ENCODE data around the gene ALDOC.

The ALDOC gene

GRCh38 chr17:28530250-28530649, 46.4 kb downstream of the ALDOC start:
- no peaks in the 10 kb centered on the region for H3K36me3 ChIP-seq (ENCODE audit: insufficient read depth, insufficient read length, low read length)
- DNase-seq (ENCODE audit: low read depth, low spot score): no peak
- peaks cover under 1% of the 10 kb centered on the region for H3K4me1 ChIP-seq (ENCODE audit: insufficient read depth, insufficient read length)
- no peak overlapping the region for H3K9ac ChIP-seq (ENCODE audit: insufficient read length, low read depth)
- H3K27me3 ChIP-seq (ENCODE audit: insufficient read depth, insufficient read length): no peaks in the 10 kb centered on the region
- H3K4me3 ChIP-seq (ENCODE audit: insufficient read length, low read depth): no peak overlapping the region
- TF ChIP-seq YY1 (IDR thresholded peaks at IDR 0.05; ENCODE audit: insufficient read depth, insufficient read length) (no peak), ZNF274 (IDR thresholded peaks at IDR 0.05; ENCODE audit: low read depth, low read length) (no peak), SUZ12 (IDR thresholded peaks at IDR 0.05; ENCODE audit: extremely low read depth, insufficient read depth, insufficient read length) (no peak)
- no peaks in the 10 kb centered on the region for H3K9me3 ChIP-seq (ENCODE audit: insufficient read depth, low read length)

GRCh38 chr17:28529013-28529400, 47.7 kb downstream of the ALDOC start:
- Histone ChIP-seq H3K36me3 (ENCODE audit: insufficient read depth, insufficient read length, low read length) (no peaks in the 10 kb centered on the region), H3K4me1 (ENCODE audit: insufficient read depth, insufficient read length) (peaks cover 8% of the 10 kb centered on the region), H3K27me3 (ENCODE audit: insufficient read depth, insufficient read length) (no peaks in the 10 kb centered on the region), H3K9me3 (ENCODE audit: insufficient read depth, low read length) (no peaks in the 10 kb centered on the region), H3K4me3 (ENCODE audit: insufficient read length, low read depth) (no peak overlapping the region), H3K9ac (ENCODE audit: insufficient read length, low read depth) (no peak overlapping the region)
- TF ChIP-seq SUZ12 (IDR thresholded peaks at IDR 0.05; ENCODE audit: extremely low read depth, insufficient read depth, insufficient read length) (no peak), YY1 (IDR thresholded peaks at IDR 0.05; ENCODE audit: insufficient read depth, insufficient read length) (no peak), ZNF274 (IDR thresholded peaks at IDR 0.05; ENCODE audit: low read depth, low read length) (no peak)
- no peak for DNase-seq (ENCODE audit: low read depth, low spot score)

- Histone ChIP-seq H3K4me1 (ENCODE audit: insufficient read depth, insufficient read length) (peaks cover 10% of the 10 kb centered on the region), H3K9ac (ENCODE audit: insufficient read length, low read depth) (no peak overlapping the region), H3K9me3 (ENCODE audit: insufficient read depth, low read length) (no peaks in the 10 kb centered on the region), H3K4me3 (ENCODE audit: insufficient read length, low read depth) (no peak overlapping the region), H3K27me3 (ENCODE audit: insufficient read depth, insufficient read length) (no peaks in the 10 kb centered on the region), H3K36me3 (ENCODE audit: insufficient read depth, insufficient read length, low read length) (no peaks in the 10 kb centered on the region)
- no peak for DNase-seq (ENCODE audit: low read depth, low spot score)
- TF ChIP-seq SUZ12 (IDR thresholded peaks at IDR 0.05; ENCODE audit: extremely low read depth, insufficient read depth, insufficient read length) (no peak), ZNF274 (IDR thresholded peaks at IDR 0.05; ENCODE audit: low read depth, low read length) (no peak), YY1 (IDR thresholded peaks at IDR 0.05; ENCODE audit: insufficient read depth, insufficient read length) (no peak)
Measured at GRCh38 chr17:28528327-28529012, 48.2 kb downstream of the ALDOC start.

GRCh38 chr17:28527859-28528258, 48.8 kb downstream of the ALDOC start:
- Histone ChIP-seq H3K27me3 (ENCODE audit: insufficient read depth, insufficient read length) (no peaks in the 10 kb centered on the region), H3K9ac (ENCODE audit: insufficient read length, low read depth) (no peak overlapping the region), H3K9me3 (ENCODE audit: insufficient read depth, low read length) (no peaks in the 10 kb centered on the region), H3K4me3 (ENCODE audit: insufficient read length, low read depth) (no peak overlapping the region), H3K4me1 (ENCODE audit: insufficient read depth, insufficient read length) (peaks cover 10% of the 10 kb centered on the region), H3K36me3 (ENCODE audit: insufficient read depth, insufficient read length, low read length) (no peaks in the 10 kb centered on the region)
- TF ChIP-seq YY1 (IDR thresholded peaks at IDR 0.05; ENCODE audit: insufficient read depth, insufficient read length) (no peak), ZNF274 (IDR thresholded peaks at IDR 0.05; ENCODE audit: low read depth, low read length) (no peak), SUZ12 (IDR thresholded peaks at IDR 0.05; ENCODE audit: extremely low read depth, insufficient read depth, insufficient read length) (no peak)
- no peak for DNase-seq (ENCODE audit: low read depth, low spot score)

GRCh38 chr17:28527181-28527681, 49.5 kb downstream of the ALDOC start:
- peaks cover 10% of the 10 kb centered on the region for H3K4me1 ChIP-seq (ENCODE audit: insufficient read depth, insufficient read length)
- TF ChIP-seq ZNF274 (IDR thresholded peaks at IDR 0.05; ENCODE audit: low read depth, low read length) (no peak), YY1 (IDR thresholded peaks at IDR 0.05; ENCODE audit: insufficient read depth, insufficient read length) (no peak), SUZ12 (IDR thresholded peaks at IDR 0.05; ENCODE audit: extremely low read depth, insufficient read depth, insufficient read length) (no peak)
- no peaks in the 10 kb centered on the region for H3K9me3 ChIP-seq (ENCODE audit: insufficient read depth, low read length)
- no peak for DNase-seq (ENCODE audit: low read depth, low spot score)
- no peaks in the 10 kb centered on the region for H3K27me3 ChIP-seq (ENCODE audit: insufficient read depth, insufficient read length)
- no peaks in the 10 kb centered on the region for H3K36me3 ChIP-seq (ENCODE audit: insufficient read depth, insufficient read length, low read length)
- H3K4me3 ChIP-seq (ENCODE audit: insufficient read length, low read depth): no peak overlapping the region
- H3K9ac ChIP-seq (ENCODE audit: insufficient read length, low read depth): no peak overlapping the region

- no peaks in the 10 kb centered on the region for H3K36me3 ChIP-seq (ENCODE audit: insufficient read depth, insufficient read length, low read length)
- DNase-seq (ENCODE audit: low read depth, low spot score): no peak
- no peaks in the 10 kb centered on the region for H3K27me3 ChIP-seq (ENCODE audit: insufficient read depth, insufficient read length)
- TF ChIP-seq YY1 (IDR thresholded peaks at IDR 0.05; ENCODE audit: insufficient read depth, insufficient read length) (no peak), SUZ12 (IDR thresholded peaks at IDR 0.05; ENCODE audit: extremely low read depth, insufficient read depth, insufficient read length) (no peak)
- no peaks in the 10 kb centered on the region for H3K9me3 ChIP-seq (ENCODE audit: insufficient read depth, low read length)
- peaks cover 13% of the 10 kb centered on the region for H3K4me1 ChIP-seq (ENCODE audit: insufficient read depth, insufficient read length)
- no peak overlapping the region for H3K9ac ChIP-seq (ENCODE audit: insufficient read length, low read depth)
- H3K4me3 ChIP-seq (ENCODE audit: insufficient read length, low read depth): no peak overlapping the region
Measured at GRCh38 chr17:28526381-28526780, 50.3 kb downstream of the ALDOC start.

GRCh38 chr17:28524476-28525424, 51.9 kb downstream of the ALDOC start:
- no peaks in the 10 kb centered on the region for H3K36me3 ChIP-seq (ENCODE audit: insufficient read depth, insufficient read length, low read length)
- TF ChIP-seq YY1 (IDR thresholded peaks at IDR 0.05; ENCODE audit: insufficient read depth, insufficient read length) (no peak), SUZ12 (IDR thresholded peaks at IDR 0.05; ENCODE audit: extremely low read depth, insufficient read depth, insufficient read length) (no peak), ZNF274 (IDR thresholded peaks at IDR 0.05; ENCODE audit: low read depth, low read length) (no peak)
- no peak for DNase-seq (ENCODE audit: low read depth, low spot score)
- no peak overlapping the region for H3K4me3 ChIP-seq (ENCODE audit: insufficient read length, low read depth)
- peaks cover 16% of the 10 kb centered on the region for H3K4me1 ChIP-seq (ENCODE audit: insufficient read depth, insufficient read length)
- H3K27me3 ChIP-seq (ENCODE audit: insufficient read depth, insufficient read length): no peaks in the 10 kb centered on the region
- H3K9me3 ChIP-seq (ENCODE audit: insufficient read depth, low read length): no peaks in the 10 kb centered on the region
- H3K9ac ChIP-seq (ENCODE audit: insufficient read length, low read depth): no peak overlapping the region
